HG02610 (cell line): Measurements from ENCODE around the gene ELP4.

Experiments used
- ATAC-seq: cut with Tn5 transposase; IDR thresholded peaks from one replicate; pipeline ENCODE4 v1.9.1; 2021; ENCODE audit warnings: mild to moderate bottlenecking, moderate library complexity; ENCODE audit not compliant: unreplicated experiment

The ELP4 gene

DNA sequence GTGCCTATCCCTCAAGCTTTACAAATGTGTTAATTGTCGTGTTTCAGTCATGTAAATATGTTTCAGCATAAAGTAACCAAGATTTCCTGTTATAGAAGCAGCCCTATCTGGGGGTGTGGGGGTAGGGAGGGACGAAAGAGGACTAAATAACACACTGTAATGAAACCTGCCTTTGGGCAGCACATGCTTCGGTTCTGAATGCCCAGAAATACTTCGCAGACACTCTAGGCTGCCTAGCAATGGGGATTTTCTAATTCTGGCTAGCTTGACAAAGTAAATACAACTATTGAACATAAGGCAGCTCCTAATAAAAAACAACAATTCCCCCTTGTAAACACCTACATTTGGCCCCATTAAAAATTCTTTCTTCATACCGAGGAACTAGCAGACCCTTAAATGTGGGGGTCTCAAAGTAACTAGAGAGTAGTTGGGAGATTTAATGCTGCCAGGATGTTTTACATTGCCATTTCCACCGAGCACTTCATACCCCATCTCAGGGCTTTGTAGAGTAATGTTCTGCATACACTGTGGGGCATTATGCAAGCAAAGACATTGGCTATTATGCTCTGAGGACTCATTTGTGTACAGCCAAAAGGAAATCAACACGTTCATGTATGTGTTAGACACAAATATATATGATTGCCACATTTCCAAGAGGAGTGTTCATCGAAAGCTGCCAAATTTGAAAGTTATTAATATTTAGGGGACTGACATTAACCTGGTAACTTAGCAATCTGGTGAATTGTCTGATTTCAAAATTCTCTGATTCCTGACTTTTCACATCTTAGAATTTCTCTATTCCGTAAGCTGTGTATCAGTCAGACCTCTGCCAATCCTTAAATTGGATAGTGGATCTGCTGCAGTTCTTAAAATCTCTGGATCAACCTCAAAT is 259.4 kb downstream of the ELP4 start:
- no peak for ATAC-seq

DNA sequence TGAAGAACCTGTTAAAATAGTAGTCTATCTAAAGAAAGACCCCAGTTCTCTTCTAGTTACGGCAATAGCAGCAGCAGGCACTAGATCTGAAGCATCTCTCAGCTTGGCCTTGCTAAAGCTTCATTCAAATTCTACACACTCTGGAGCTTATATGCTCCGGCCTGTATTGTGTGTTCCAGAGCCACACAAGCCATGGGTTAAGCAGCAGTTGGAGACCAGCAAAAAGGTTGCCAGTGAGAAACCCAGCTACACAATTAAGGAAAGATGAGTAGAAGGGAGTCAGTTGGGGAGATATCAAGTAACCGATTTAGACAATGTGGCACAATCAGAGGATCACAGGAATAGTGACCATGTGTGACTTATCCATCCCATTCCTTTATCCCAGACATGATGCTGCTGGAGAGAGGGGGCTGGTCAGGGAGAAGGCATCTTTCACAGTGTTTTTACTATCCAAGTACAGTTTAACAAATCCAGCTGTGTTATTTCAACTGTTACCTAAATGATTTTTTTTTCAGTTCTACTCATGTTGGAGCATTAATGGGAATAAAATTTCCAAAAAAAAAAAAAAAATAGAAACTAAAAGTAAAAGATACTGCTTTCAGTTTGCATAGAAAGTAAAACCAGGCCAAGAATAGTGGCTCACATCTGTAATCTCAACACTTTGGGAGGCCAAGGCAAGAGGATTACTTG is 260.6 kb downstream of the ELP4 start:
- ATAC-seq = no peak

DNA sequence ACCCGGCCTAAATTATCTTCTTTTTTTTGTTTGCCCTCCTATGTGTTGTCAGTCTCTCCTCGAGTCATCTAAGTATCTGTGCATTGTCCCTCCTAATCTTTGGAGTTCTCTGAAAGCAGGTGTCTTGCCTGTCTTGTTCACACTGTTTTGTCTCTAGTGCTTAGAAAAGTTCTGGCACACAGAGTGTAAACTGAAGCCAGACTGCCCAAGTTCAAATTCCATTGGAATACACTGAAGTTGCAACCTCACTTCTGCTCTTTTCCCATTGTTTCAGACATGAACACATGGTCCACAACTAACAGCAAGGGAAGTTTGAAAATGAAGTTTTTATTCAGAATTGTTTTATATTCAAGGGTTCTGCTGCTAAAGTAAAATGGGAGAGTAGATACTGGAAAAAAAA is 262.8 kb downstream of the ELP4 start:
- ATAC-seq = no peak

DNA sequence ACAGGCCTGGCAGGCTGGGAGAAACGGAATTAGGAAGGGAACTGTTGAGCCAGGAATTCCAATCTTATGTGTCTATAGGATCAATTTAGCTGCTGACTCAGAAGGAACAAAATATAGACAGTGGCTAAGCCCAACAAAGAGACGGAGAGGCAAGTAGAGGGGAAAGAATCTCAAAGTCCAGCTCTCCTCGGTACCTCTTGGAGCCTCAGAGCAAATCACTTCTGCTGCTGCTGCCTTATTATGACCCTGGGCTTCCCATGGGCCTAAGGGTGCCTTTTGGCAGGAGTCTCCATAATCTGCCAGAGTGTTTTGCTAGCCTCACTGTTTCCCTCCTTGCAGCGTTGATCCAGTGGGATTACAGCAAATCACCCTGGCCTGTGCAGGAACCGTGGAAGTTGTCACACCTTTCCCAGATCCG is 269.8 kb downstream of the ELP4 start:
- ATAC-seq = no peak

DNA sequence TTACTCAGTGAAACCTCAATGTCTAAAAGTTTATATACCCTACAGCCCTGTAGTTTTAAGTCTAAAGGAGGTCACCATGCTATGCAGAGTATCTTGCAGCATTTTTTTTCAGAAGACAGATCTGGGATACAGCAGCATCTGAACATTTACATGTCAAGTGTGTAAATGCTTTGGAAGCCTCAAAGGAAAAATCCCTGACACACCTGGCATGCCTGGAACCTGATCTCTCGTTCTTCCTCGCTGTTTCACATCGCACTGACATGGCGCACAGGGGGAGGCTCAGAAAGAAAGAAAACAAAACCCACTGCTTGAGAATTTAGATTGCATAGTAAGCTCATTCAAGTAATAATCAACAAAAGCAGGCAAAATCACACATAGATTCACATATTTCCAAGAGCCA is 270.5 kb downstream of the ELP4 start:
- ATAC-seq = no peak

GRCh38 chr11:31780480-31780971 is 271.0 kb downstream of the ELP4 start:
- ATAC-seq = no peak

DNA sequence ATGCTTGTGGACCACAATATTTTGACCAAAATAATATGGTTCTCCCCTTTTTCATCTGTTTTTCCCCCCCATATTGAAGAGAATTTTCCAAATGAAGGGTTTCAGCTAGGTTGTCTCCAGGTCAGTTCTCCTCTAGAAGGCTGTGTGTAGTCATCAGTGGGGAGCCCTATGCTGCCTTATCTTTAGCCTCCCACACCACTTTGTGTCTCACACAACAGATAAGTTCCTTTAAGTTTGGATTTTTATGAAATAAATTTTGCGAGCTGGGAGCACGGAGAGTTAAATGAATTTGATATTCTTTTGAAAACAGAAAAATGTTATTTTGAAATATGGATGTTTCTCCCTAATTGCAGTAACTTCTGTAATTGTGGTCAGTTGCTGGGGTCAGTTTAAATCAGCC is 272.7 kb downstream of the ELP4 start:
- ATAC-seq = no peak

DNA sequence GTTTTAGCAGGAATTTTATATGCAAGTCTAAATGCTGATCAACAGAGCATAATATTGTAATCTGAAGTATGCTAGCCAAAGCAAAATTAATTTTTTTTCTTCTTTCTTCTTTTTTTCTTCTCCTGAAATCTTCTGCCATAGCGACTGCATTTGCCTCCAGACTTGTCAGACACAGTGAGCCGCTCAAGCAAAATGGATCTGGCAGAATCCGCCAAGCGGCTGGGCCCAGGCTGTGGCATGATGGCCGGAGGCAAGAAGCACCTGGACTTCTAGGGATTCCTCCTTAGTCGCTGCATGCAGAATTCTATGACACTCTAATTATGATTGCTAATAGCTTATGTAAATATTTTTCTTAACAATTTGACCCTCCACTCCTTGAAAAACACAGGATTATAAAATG is 273.7 kb downstream of the ELP4 start:
- ATAC-seq = no peak

DNA sequence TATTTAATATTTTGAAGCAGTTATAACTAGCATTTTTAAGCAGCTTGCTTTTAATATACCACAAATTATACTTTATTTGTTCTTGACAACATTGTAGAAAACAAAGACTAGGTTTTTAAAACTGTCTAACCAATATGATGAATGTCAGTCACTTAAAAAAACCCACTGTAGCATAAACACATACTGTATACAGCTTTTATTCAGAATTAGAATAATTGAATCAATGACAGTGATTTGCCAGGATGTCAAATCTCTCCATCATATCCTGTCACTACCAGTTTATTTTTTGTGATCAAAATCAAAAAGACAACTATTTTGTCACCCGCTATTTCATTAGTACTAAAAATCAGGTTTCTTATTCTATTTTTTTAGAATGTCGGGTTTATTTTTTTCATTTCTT is 275.0 kb downstream of the ELP4 start:
- ATAC-seq = no peak

DNA sequence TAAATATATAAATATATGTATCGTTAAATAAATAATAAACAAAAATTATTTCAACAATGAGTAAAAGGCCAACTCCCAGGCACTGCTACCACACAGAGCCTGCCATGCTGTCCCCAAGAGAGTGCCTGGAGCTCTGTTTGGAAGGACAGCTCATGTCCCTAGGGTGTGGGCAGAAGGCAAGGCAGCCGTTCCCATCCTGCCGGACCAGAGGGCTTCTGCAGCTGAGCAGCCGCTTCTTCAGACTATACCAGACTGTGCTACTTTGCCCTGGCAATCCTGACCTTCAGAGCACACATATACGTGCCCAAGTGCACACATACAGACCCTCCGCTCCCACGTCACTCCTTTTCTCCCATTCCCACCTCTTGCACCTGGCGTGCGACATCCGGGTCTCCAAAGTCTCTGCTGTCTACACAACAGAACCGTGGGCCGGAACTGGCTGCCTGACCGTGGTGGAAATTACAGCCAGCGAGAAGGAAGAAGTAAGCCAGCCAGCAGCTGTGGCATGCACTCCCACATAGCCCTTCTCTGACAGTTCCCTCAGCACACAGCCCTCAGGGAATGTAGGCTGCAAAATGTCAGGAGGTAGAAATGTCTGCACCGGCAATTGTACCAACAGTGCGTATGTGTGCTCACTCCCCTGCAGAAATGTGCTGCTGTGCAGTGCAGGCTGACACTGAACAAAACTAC is 277.6 kb downstream of the ELP4 start:
- ATAC-seq = no peak

- ATAC-seq = no peak
These were observed 278.5 kb downstream of the ELP4 start for GRCh38 chr11:31788085-31788484.

DNA sequence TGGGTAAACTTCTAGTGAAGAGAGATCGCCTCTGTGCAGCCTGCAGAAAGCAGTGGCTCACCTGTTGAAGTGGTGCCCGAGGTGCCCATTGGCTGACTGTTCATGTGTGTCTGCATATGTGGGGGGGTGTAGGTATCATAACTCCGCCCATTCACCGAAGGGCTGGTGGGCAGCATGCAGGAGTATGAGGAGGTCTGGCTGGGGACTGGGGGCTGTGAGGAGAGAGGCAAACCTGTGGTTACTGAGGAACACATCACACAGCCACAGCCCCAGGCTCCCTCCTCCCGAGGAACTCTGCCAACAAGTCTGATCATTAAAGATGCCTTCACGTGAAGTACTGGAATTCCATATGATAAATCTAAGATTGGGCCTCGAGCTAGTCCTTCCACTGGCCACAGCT is 281.1 kb downstream of the ELP4 start:
- no peak for ATAC-seq

- no peak for ATAC-seq
These were observed 282.5 kb downstream of the ELP4 start for GRCh38 chr11:31792036-31792435.

GRCh38 chr11:31792456-31792855 is 282.9 kb downstream of the ELP4 start:
- ATAC-seq = no peak

- no peak for ATAC-seq
These were observed 283.7 kb downstream of the ELP4 start for GRCh38 chr11:31793264-31793663.

GRCh38 chr11:31794548-31794947 is 285.0 kb downstream of the ELP4 start:
- no peak for ATAC-seq

GRCh38 chr11:31795706-31796498 is 286.3 kb downstream of the ELP4 start:
- no peak for ATAC-seq

DNA sequence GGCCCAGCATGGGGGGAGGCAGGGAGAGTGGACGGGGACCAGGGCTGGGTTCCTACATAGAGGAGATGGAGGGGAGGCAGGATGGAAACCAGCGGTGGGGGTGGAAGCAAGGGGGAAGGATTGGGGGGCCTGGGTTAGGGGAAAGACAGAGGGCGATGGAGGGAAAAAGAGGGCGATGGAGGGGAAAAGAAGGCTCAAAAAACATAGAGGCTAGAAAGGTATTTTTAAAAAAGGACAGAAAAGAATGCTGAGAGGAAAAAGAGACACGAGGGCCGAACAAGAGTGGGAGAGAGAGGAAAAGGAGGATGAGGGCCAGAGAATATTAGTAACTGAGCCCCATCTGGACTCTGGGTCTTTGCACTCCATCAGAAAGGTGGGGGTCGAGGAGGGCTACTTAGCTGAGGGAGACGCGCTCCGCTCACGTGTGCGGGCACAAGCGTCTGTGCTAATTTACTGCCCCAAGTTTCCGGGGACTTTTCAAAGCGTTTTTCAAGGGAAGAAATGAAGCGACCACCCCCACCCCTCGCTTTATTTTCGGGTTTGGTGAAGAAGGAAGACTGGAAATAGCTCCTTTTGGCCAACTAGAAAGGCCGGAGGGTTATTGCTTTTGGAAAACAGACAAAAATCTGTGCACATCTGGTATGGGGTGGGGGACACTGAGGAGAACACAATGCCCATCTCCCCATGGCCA is 287.1 kb downstream of the ELP4 start:
- ATAC-seq = no peak

DNA sequence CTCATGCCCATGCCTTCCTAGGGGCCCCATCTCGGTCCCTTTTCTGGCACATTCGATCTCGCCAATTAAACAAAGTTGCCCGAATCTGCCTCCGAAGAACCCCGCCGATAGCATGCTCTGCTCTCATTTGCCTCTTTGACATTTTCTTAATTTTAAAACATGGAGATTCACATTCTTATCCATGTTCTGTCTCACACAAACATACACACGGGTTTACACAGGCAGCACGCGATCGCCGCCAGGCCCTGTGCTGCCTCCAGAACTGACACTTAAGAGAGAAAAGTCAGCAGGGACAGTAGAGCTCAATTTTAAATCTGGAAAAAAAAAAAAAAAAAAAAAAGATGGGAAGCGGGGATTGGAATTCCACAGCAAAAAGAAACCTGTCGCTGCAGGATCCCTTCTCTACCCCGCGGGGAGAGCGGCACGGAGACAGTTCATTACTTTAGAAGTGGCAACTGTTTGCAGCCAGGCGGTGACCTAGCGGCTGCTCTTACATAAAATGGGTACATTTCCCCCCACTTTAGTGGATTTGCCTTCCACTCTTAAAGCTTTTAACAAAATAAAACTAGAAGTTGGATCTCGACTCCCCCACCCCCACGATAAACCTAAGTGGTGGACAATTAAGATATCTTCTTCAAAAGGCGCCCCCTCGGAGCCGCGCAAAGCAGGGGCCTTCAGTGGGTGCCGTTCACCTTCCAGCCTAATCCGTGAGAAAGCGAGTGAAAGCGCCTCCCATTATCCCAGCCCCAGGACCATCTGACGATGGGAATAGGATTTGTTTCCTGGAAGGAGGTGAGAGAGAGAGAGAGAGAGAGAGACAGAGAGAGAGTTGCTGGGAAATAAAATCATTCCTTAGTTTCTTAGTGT is 287.9 kb downstream of the ELP4 start:
- no peak for ATAC-seq
